B cell (primary cell): ENCODE data around the gene HS3ST3A1. TPM values are rescaled to one million over a fixed set of nuclear protein-coding genes. Genes with fewer than 3 reads are reported as not detected.

ENCODE experiments used
- ATAC-seq: fragments of 200-7000 bp; cut with Tn5 transposase; one replicate; pipeline ENCODE4 v1.10.0; 2021; ENCODE audit warnings: low read depth, mild to moderate bottlenecking, moderate number of reproducible peaks, moderate library complexity
- CTCF ChIA-PET: fragments of 350-600 bp; sonication (Branson Sonifier 250); formaldehyde crosslinking; loops from one replicate; lab custom pipeline; 2021; ENCODE audit warnings: antibody characterized with exemption, inconsistent platforms; lab: Charles Lee
- POLR2A ChIA-PET: fragments of 350-600 bp; sonication (Branson Sonifier 250); formaldehyde crosslinking; loops from one replicate; lab custom pipeline; 2021; ENCODE audit warnings: antibody characterized with exemption; lab: Charles Lee
- DNase-seq: peaks from one replicate; pipeline ENCODE4 v3.0.0; 2013
- H2AFZ ChIP-seq: 2 replicates; pipeline ENCODE4 v1.6.1; 2012; ENCODE audit warnings: mild to moderate bottlenecking, low read depth, low read length; ENCODE audit not compliant: insufficient read depth, poor library complexity, severe bottlenecking
- H3K27ac ChIP-seq, 2 donors: 1 replicate in 1 of 2; 2 replicates in 1 of 2; pipeline ENCODE4 v1.5.1; 2012 to 2013; ENCODE audit warnings: low read length in 2 of 2, mild to moderate bottlenecking in 2 of 2, moderate library complexity in 1 of 2
- H3K27me3 ChIP-seq, 4 experiments: fragments of 200-600 bp in 1 of 4; sonication (generic) in 1 of 4; replicated peaks in 1 of 4; 1 replicate in 2 of 4; 2 replicates in 2 of 4; pipeline versions ENCODE4 v1.6.1 to v1.7.0; 2013 to 2016; ENCODE audit warnings: low read length in 3 of 4, mild to moderate bottlenecking in 2 of 4, mixed read lengths in 1 of 4, moderate library complexity in 1 of 4; ENCODE audit not compliant: insufficient read depth in 4 of 4, control insufficient read depth in 3 of 4; ENCODE audit errors: control extremely low read depth in 1 of 4
- H3K36me3 ChIP-seq, 2 experiments: replicated peaks in 1 of 2; 1 replicate in 1 of 2; 2 replicates in 1 of 2; pipeline versions ENCODE4 v1.6.1 to v1.7.1; 2013; ENCODE audit warnings: low read length in 1 of 2; ENCODE audit not compliant: insufficient read depth in 2 of 2, control insufficient read depth in 1 of 2; ENCODE audit errors: control extremely low read depth in 1 of 2, extremely low read depth in 1 of 2
- H3K4me1 ChIP-seq, 2 donors: fragments of 200-600 bp in 1 of 2; sonication (generic) in 1 of 2; 1 replicate in 1 of 2; 2 replicates in 1 of 2; pipeline versions ENCODE4 v1.5.1 to v1.6.1; 2013 to 2017; ENCODE audit warnings: low read length in 2 of 2; ENCODE audit not compliant: control insufficient read depth in 2 of 2, insufficient read depth in 2 of 2
- H3K4me2 ChIP-seq: replicated peaks from 2 replicates; pipeline ENCODE3; 2012; ENCODE audit warnings: mild to moderate bottlenecking, low read depth, low read length; ENCODE audit not compliant: poor library complexity, severe bottlenecking
- H3K4me3 ChIP-seq, 5 experiments: fragments of 200-600 bp in 1 of 5; sonication (generic) in 1 of 5; 1 replicate in 3 of 5; 2 replicates in 2 of 5; pipeline versions ENCODE4 v1.5.1 to v1.7.0; 2011 to 2016; ENCODE audit warnings: low read length in 4 of 5, mild to moderate bottlenecking in 4 of 5, low read depth in 2 of 5, control low read depth in 1 of 5, moderate library complexity in 1 of 5; ENCODE audit not compliant: insufficient read depth in 1 of 5; ENCODE audit errors: control extremely low read depth in 1 of 5, extremely low read depth in 1 of 5
- H3K79me2 ChIP-seq: fragments of 200-600 bp; sonication (generic); one replicate; pipeline ENCODE4 v1.6.0; 2016; ENCODE audit warnings: low read length; ENCODE audit not compliant: control insufficient read depth, insufficient read depth
- H3K9ac ChIP-seq: fragments of 200-600 bp; sonication (generic); 2 replicates; pipeline ENCODE4 v1.6.1; 2017; ENCODE audit warnings: mild to moderate bottlenecking, low read length, moderate library complexity
- H3K9me3 ChIP-seq, 3 donors: one replicate each; pipeline versions ENCODE4 v1.6.1 to v1.7.1; 2013; ENCODE audit warnings: low read length in 2 of 3; ENCODE audit not compliant: control insufficient read depth in 2 of 3, insufficient read depth in 1 of 3; ENCODE audit errors: control extremely low read depth in 1 of 3
- H4K20me1 ChIP-seq: 2 replicates; pipeline ENCODE4 v1.6.0; 2012; ENCODE audit warnings: mild to moderate bottlenecking, low read length; ENCODE audit not compliant: insufficient read depth, control insufficient read depth, poor library complexity, severe bottlenecking
- H3K27ac Mint-ChIP-seq: one replicate; pipeline ENCODE4 v1.8.0; 2021; ENCODE audit warnings: mixed read lengths
- H3K27me3 Mint-ChIP-seq: one replicate; pipeline ENCODE4 v1.8.0; 2021; ENCODE audit warnings: mixed read lengths
- H3K4me1 Mint-ChIP-seq: one replicate; pipeline ENCODE4 v1.8.0; 2021; ENCODE audit warnings: mixed read lengths
- H3K4me3 Mint-ChIP-seq: one replicate; pipeline ENCODE4 v1.8.0; 2021; ENCODE audit warnings: mixed read lengths
- H3K9me3 Mint-ChIP-seq: one replicate; pipeline ENCODE4 v1.8.0; 2022; ENCODE audit warnings: mixed read lengths; ENCODE audit not compliant: insufficient read depth
- EZH2 ChIP-seq: IDR thresholded peaks from 2 replicates; pipeline ENCODE4 v1.6.1; 2012; ENCODE audit warnings: borderline replicate concordance, low read depth, mild to moderate bottlenecking, moderate library complexity, low read length; ENCODE audit not compliant: insufficient read depth, poor library complexity, severe bottlenecking
- WGBS: methylation state at CpG from one replicate; pipeline ENCODE4 v1.1.5; 2013; ENCODE audit warnings: missing lambda C conversion rate; ENCODE audit not compliant: insufficient coverage; 5-methylcytosine and 5-hydroxymethylcytosine counted together
- intact Hi-C: fragments of 100-400 bp; cut with micrococcal nuclease; formaldehyde crosslinking; loops from one replicate; pipeline ENCODE4 v1.10.0; 2022
- polyA plus RNA-seq: library from polyadenylated mRNA; depleted of rRNA; stranded (reverse); fragments of >200 nt; gene quantifications from 2 replicates; pipeline ENCODE4 v1.2.3, GENCODE V29; 2012
- total RNA-seq, 2 donors: library from RNA; stranded (reverse); fragments of 120-200 nt in 1 of 2; gene quantifications; 1 replicate in 1 of 2; 2 replicates in 1 of 2; pipeline versions ENCODE4 v1.2.3 to v1.2.4, GENCODE V29; 2013 to 2022
- TF ChIP-seq, protein P1 (sequence below): fragments of 200-600 bp; IDR thresholded peaks from one replicate; pipeline ENCODE4 v1.8.0; 2022; ENCODE audit warnings: antibody characterized with exemption, mild to moderate bottlenecking

Gene HS3ST3A1
- total and polyA plus RNA-seq, 2 donors (not counting 1 experiment from before 2014, with no cell fraction given): 0.17 to 0.75 TPM

DNA sequence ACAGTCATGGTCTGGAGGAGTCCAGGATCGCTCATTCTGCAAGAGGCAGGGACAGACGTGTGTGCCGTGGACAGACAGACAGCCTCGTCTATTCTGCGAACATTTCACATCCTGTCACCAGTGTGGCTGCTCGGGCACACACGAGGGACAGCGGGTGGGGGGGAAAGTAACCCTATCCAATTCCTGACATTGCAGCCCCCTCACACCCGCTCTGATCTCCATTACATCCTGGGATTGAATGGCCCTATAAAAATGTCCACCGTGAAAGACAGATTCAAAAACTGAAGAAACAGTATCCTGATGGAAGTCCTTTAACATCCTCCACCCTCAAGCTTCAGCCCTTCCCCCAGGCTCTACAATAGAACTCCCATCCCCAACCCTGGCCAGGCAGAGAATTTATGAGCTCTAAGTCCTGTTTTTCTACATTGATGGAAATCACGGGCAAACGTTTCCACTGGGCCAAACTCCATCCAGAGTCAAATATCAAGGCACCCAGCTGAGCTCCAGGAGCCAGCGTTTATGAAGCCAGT lies 39.4 kb downstream of the HS3ST3A1 start:
- H3K27me3 Mint-ChIP-seq: no peaks in the 10 kb centered on the region
- no peak overlapping the region for H3K4me3 Mint-ChIP-seq
- H3K4me3 ChIP-seq: no peak overlapping the region
- H3K27me3 ChIP-seq: no peaks in the 10 kb centered on the region
- H4K20me1 ChIP-seq: no peaks in the 10 kb centered on the region
- no peaks in the 10 kb centered on the region for H3K9me3 ChIP-seq
- no peak for ATAC-seq
- no peak for DNase-seq
- intact Hi-C loops: no loop called here
- H3K27ac Mint-ChIP-seq: no peak overlapping the region
- TF ChIP-seq, protein P1, sequence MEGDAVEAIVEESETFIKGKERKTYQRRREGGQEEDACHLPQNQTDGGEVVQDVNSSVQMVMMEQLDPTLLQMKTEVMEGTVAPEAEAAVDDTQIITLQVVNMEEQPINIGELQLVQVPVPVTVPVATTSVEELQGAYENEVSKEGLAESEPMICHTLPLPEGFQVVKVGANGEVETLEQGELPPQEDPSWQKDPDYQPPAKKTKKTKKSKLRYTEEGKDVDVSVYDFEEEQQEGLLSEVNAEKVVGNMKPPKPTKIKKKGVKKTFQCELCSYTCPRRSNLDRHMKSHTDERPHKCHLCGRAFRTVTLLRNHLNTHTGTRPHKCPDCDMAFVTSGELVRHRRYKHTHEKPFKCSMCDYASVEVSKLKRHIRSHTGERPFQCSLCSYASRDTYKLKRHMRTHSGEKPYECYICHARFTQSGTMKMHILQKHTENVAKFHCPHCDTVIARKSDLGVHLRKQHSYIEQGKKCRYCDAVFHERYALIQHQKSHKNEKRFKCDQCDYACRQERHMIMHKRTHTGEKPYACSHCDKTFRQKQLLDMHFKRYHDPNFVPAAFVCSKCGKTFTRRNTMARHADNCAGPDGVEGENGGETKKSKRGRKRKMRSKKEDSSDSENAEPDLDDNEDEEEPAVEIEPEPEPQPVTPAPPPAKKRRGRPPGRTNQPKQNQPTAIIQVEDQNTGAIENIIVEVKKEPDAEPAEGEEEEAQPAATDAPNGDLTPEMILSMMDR: no peak
- no peak for TF ChIP-seq EZH2
- no peaks in the 10 kb centered on the region for H3K4me1 ChIP-seq
- H3K36me3 ChIP-seq: no peaks in the 10 kb centered on the region
- no peaks in the 10 kb centered on the region for H3K4me1 Mint-ChIP-seq
- no peaks in the 10 kb centered on the region for H3K79me2 ChIP-seq
- ChIA-PET CTCF (no interaction called here), POLR2A (no interaction called here)
- H3K9me3 Mint-ChIP-seq: peaks cover 3% of the 10 kb centered on the region
- no peak overlapping the region for H3K27ac ChIP-seq
- H3K9ac ChIP-seq: no peak overlapping the region
- no peak overlapping the region for H3K4me2 ChIP-seq
- H2AFZ ChIP-seq: no peak overlapping the region
- WGBS: 88% methylated on average over 9 of the region's 13 CpGs

DNA sequence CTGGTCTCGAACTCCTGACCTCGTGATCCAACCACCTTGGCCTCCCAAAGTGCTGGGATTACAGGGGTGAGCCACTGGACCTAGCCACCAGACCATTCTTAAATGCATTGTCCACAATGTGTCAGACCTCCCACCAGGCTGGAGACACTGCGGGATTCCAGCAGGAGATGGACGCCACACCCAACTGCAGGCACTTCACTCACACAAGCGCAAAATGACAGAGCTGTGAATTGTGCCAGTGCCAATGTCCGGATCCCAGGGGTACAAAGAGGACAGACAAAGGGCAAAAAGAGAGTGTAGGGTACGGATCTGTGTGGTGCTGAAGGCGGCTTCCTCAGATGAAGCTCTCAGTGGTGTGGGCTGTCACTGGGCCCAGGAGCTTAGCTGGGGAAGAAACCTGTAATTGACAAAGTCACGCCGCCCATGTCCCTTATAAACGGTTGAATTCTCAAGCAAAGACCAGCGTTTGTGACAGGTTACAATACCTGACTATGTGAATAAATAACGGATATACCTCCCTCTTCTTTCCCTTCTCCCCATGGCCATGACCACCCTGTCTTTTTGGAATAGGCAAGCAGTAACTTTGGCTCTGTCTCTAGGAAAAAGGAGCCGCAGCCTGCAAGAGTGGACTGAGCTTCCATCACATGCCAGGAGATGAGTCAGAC lies 40.0 kb downstream of the HS3ST3A1 start:
- ChIA-PET CTCF (no interaction called here), POLR2A (no interaction called here)
- H3K9me3 Mint-ChIP-seq: no peaks in the 10 kb centered on the region

More for the DNA sequence above, 40.0 kb downstream of the HS3ST3A1 start:
- TF ChIP-seq, protein P1: no peak
- no peak for TF ChIP-seq EZH2
- H3K4me1 Mint-ChIP-seq: no peaks in the 10 kb centered on the region
- no peaks in the 10 kb centered on the region for H3K27me3 ChIP-seq
- H3K36me3 ChIP-seq: no peaks in the 10 kb centered on the region
- no peaks in the 10 kb centered on the region for H3K79me2 ChIP-seq
- no peaks in the 10 kb centered on the region for H3K4me1 ChIP-seq
- no peaks in the 10 kb centered on the region for H3K9me3 ChIP-seq
- H3K9ac ChIP-seq: no peak overlapping the region
- no peak overlapping the region for H3K4me3 ChIP-seq
- WGBS: 95% methylated on average over 8 of the region's 14 CpGs
- no peak overlapping the region for H3K27ac Mint-ChIP-seq
- H3K27me3 Mint-ChIP-seq: no peaks in the 10 kb centered on the region
- no peak for ATAC-seq
- no peak overlapping the region for H2AFZ ChIP-seq
- no peak for DNase-seq
- H3K4me2 ChIP-seq: no peak overlapping the region
- intact Hi-C loops: no loop called here
- H3K4me3 Mint-ChIP-seq: no peak overlapping the region
- H4K20me1 ChIP-seq: no peaks in the 10 kb centered on the region
- no peak overlapping the region for H3K27ac ChIP-seq
